Right renal cortex interstitium (tissue), 3 donors: ENCODE results near the gene INPP4A. TPM values are rescaled to one million over a fixed set of nuclear protein-coding genes. Genes with fewer than 3 reads are reported as not detected.

Experiments used
- DNase-seq, 3 donors: peaks; one replicate each; pipeline ENCODE4 v3.0.0-alpha.2; 2013; ENCODE audit warnings: low read depth in 3 of 3, low spot score in 2 of 3
- polyA plus RNA-seq, 3 donors: library from polyadenylated mRNA; unstranded; fragments of 120-200 nt; gene quantifications; one replicate each; pipeline ENCODE4 v1.2.1, GENCODE V29; 2013; ENCODE audit not compliant: insufficient read length in 3 of 3

INPP4A gene
- polyA plus RNA-seq, 3 donors, result 18.1 to 19.8 (median 18.4) TPM

GRCh38 chr2:98458667-98459380 lies 14.2 kb downstream of the INPP4A start:
- no peak for DNase-seq

GRCh38 chr2:98459496-98460175 lies 15.0 kb downstream of the INPP4A start:
- no peak for DNase-seq

- no peak for DNase-seq
These were observed 16.2 kb downstream of the INPP4A start for GRCh38 chr2:98460573-98461497.

- DNase-seq, result no peak
These were observed 16.9 kb downstream of the INPP4A start for GRCh38 chr2:98461498-98462049.

GRCh38 chr2:98463081-98463481 lies 18.4 kb downstream of the INPP4A start:
- no peak for DNase-seq

GRCh38 chr2:98463551-98463971 lies 18.9 kb downstream of the INPP4A start:
- DNase-seq, result no peak

- no peak for DNase-seq
These were observed 19.5 kb downstream of the INPP4A start for GRCh38 chr2:98463988-98464771.

- DNase-seq, result no peak
These were observed 20.2 kb downstream of the INPP4A start for GRCh38 chr2:98464772-98465310.

GRCh38 chr2:98465456-98466226 lies 21.0 kb downstream of the INPP4A start:
- no peak for DNase-seq

GRCh38 chr2:98467082-98467536 lies 22.5 kb downstream of the INPP4A start:
- no peak for DNase-seq

- no peak for DNase-seq
These were observed 23.0 kb downstream of the INPP4A start for GRCh38 chr2:98467652-98468051.

GRCh38 chr2:98468621-98469236 lies 24.1 kb downstream of the INPP4A start:
- DNase-seq, result no peak

GRCh38 chr2:98469862-98470544 lies 25.3 kb downstream of the INPP4A start:
- no peak for DNase-seq

GRCh38 chr2:98470851-98471255 lies 26.2 kb downstream of the INPP4A start:
- DNase-seq, result no peak

- DNase-seq, result no peak
These were observed 26.9 kb downstream of the INPP4A start for GRCh38 chr2:98471402-98472131.

GRCh38 chr2:98472132-98472650 lies 27.5 kb downstream of the INPP4A start:
- DNase-seq, result no peak
